Testis (tissue), 5 donors: ENCODE data around the gene FYN. TPM values are rescaled to one million over a fixed set of nuclear protein-coding genes. Genes with fewer than 3 reads are reported as not detected.

Source experiments
- DNase-seq: peaks from one replicate; pipeline ENCODE4 v3.0.0-alpha.2; 2019
- H3K27ac ChIP-seq, 2 donors: fragments of 200-600 bp; sonication (generic); one replicate each; pipeline ENCODE4 v1.5.1; 2019
- H3K27me3 ChIP-seq: fragments of 200-600 bp; sonication (generic); one replicate; pipeline ENCODE4 v1.5.1; 2019
- H3K36me3 ChIP-seq: fragments of 200-600 bp; sonication (generic); one replicate; pipeline ENCODE4 v1.5.1; 2017; ENCODE audit warnings: low read depth; ENCODE audit errors: missing control alignments
- H3K4me1 ChIP-seq: fragments of 200-600 bp; sonication (generic); one replicate; pipeline ENCODE4 v1.5.1; 2019
- H3K4me3 ChIP-seq, 2 donors: fragments of 200-600 bp; sonication (generic); one replicate each; pipeline ENCODE4 v1.5.1; 2017 to 2019
- H3K9me3 ChIP-seq: fragments of 200-600 bp; sonication (generic); one replicate; pipeline ENCODE4 v1.5.1; 2017
- POLR2A ChIP-seq: fragments of 450-650 bp; IDR thresholded peaks from one replicate; pipeline ENCODE4 v1.6.1; 2017; ENCODE audit warnings: antibody characterized with exemption, mild to moderate bottlenecking, moderate library complexity
- WGBS, 2 donors: methylation state at CpG; one replicate each; pipeline ENCODE4 v1.1.5; 2018; 5-methylcytosine and 5-hydroxymethylcytosine counted together
- intact Hi-C: fragments of 100-400 bp; cut with DNase I; formaldehyde crosslinking; loops from one replicate; pipeline ENCODE4 v1.15.1; 2023; ENCODE audit warnings: low total_unique reads
- long read RNA-seq, 2 donors: transcript quantifications; one replicate each; lab custom pipeline, GENCODE V29; 2026
- polyA plus RNA-seq: library from polyadenylated mRNA; stranded (reverse); fragments of 350-450 nt; fragmentation: Illumina TruSeq; extraction: RNeasy Lipid Tissue Mini Kit (QIAGEN cat#74804); gene quantifications from one replicate; pipeline ENCODE4 v1.2.3, GENCODE V29; 2014; ENCODE audit warnings: low read depth, low replicate concordance; ENCODE audit not compliant: insufficient read depth
- total RNA-seq, 2 donors: library from RNA; depleted of rRNA; stranded (reverse); fragments of >200 nt; gene quantifications; one replicate each; pipeline ENCODE4 v1.2.3, GENCODE V29; 2016
- TF ChIP-seq, protein P1 (sequence below), 3 experiments: fragments of 450-650 bp in 2 of 3; fragments of 200-600 bp in 1 of 3; sonication (generic) in 1 of 3; IDR thresholded peaks; one replicate each; pipeline ENCODE4 v1.5.1; 2016 to 2019; ENCODE audit warnings: antibody characterized with exemption in 3 of 3, mild to moderate bottlenecking in 2 of 3, moderate library complexity in 1 of 3

Gene FYN
- 100 to 1,000 TPM; 104 to 145 TPM for total RNA-seq
- 74.0 TPM for polyA plus RNA-seq
- long read RNA-seq, donor 1, transcript FYN-202 (14 exons, 3,628 nt), result major isoform, 8 of 18 reads
- long read RNA-seq, donor 1, partial matches to known transcripts, result 6 of 18 reads
- long read RNA-seq, donor 1, other reads (novel, unspliced or antisense), result 0 of 18 reads
- long read RNA-seq, donor 2, partial matches to known transcripts, result 11 of 13 reads
- long read RNA-seq, donor 2, other reads (novel, unspliced or antisense), result 0 of 13 reads

DNA sequence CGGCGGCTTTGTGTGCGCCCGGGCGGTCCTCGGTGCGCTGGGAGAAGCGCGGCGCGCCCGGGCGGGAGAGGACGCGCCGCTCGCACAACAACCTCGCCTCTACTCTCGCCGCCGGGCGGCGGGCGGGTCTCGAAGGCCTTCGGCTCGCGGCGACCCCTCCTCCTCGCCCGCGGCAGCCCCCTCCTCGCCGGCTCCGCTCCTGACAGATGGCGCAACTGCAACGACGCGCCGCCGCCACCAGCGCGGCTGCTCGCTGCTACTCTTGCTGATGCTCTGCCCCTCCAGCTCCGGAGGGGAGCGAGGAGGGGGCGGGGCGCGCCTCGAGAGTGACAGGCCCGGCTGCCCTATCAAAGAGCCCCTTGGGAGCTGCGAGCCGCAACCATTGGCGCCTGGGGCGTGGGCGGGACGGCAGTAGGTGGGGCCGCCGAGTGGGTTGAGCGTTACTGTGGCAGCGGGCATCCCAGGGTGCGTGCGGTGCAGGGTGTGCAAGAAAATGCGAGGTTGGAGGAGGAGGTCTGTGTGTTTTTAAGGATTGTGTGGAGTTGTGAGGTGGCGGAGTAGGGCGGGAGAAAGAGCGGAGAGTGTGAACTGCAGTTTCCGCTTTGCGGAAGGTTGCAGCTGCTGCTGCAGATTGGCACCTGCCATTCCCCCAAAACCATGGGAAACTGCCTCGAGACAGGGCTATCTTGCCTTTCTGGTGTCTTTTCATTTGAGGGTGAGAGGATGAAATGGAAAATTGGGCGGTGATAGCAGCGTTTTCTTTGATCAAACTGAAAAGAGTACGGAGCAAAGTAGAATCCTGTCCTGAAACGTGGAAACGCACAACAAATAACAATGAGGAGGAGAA is at the start of gene FYN:
Gene FYN, minus strand, starts transcription at position 275 of the 847 bp plus-strand sequence. CDS start 153,401 bp downstream, outside the sequence.
- Histone ChIP-seq H3K9me3 (no peaks in the 10 kb centered on the region), H3K27me3 (no peaks in the 10 kb centered on the region), H3K4me1 (peaks cover 12% of the 10 kb centered on the region), H3K36me3 (no peaks in the 10 kb centered on the region), H3K4me3 (peak within 1 kb of the TSS; percentile 76 to 79), H3K27ac (peak within 1 kb of the TSS; percentile 63 to 79)
- DNase-seq, result peak; percentile 99
- 0 to 1% methylated on average over 21 to 42 of the region's 75 CpGs for WGBS, 2 donors
- TF ChIP-seq, protein P1, sequence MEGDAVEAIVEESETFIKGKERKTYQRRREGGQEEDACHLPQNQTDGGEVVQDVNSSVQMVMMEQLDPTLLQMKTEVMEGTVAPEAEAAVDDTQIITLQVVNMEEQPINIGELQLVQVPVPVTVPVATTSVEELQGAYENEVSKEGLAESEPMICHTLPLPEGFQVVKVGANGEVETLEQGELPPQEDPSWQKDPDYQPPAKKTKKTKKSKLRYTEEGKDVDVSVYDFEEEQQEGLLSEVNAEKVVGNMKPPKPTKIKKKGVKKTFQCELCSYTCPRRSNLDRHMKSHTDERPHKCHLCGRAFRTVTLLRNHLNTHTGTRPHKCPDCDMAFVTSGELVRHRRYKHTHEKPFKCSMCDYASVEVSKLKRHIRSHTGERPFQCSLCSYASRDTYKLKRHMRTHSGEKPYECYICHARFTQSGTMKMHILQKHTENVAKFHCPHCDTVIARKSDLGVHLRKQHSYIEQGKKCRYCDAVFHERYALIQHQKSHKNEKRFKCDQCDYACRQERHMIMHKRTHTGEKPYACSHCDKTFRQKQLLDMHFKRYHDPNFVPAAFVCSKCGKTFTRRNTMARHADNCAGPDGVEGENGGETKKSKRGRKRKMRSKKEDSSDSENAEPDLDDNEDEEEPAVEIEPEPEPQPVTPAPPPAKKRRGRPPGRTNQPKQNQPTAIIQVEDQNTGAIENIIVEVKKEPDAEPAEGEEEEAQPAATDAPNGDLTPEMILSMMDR (IDR thresholded peaks at IDR 0.05), result peak; percentile 34 to 59 (median 35)
- TF ChIP-seq POLR2A, result peak; percentile 82
- intact Hi-C loops, result loop anchor here (5.0 kb wide), 1 partner anchor 169 kb away; no protein-coding TSS in a partner anchor

DNA sequence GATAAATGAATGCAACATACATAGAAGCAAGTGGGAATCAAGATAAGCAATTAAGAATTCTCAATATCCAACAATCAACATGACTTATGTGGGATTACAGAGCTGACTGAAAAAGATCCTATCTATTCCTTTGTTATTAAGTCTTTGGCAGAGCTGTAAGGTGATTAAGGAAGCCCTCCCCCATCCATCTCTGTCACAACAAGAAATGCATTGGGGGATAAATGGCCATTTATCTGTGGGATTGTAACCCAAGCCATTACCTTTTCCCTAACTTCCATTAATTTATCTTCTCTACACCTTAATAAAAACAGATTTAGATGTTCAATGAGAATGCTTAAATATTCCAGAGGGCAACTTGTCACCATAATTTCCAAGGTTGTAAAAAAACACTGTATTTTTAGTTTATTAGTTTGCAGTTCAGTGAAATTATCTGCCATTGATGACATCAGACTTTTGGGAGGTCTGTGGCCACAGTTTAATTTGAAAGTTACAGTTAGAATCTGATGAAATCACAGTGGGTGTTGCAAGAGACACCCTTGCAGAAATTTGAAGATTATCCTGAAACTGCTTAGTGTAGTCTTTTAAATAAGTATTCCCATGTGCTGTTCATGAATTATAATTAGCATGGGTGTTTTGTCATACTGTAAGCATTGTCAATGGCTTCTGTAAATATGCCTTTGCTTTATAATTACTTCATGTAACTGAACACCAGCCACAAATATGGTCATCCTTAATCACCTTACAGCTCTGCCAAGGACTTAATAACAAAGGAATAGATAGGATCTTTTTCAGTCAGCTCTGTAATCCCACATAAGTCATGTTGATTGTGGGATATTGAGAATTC is 49.4 kb upstream of the FYN start:
- intact Hi-C loops, result no loop called here
- no peaks in the 10 kb centered on the region for H3K9me3 ChIP-seq
- no peak overlapping the region for H3K27ac ChIP-seq
- H3K4me1 ChIP-seq, result no peaks in the 10 kb centered on the region
- no peak for DNase-seq
- H3K36me3 ChIP-seq, result no peaks in the 10 kb centered on the region
- TF ChIP-seq POLR2A, result no peak
- TF ChIP-seq, protein P1 (IDR thresholded peaks at IDR 0.05), result no peak
- no peaks in the 10 kb centered on the region for H3K27me3 ChIP-seq
- H3K4me3 ChIP-seq, result no peak overlapping the region

DNA sequence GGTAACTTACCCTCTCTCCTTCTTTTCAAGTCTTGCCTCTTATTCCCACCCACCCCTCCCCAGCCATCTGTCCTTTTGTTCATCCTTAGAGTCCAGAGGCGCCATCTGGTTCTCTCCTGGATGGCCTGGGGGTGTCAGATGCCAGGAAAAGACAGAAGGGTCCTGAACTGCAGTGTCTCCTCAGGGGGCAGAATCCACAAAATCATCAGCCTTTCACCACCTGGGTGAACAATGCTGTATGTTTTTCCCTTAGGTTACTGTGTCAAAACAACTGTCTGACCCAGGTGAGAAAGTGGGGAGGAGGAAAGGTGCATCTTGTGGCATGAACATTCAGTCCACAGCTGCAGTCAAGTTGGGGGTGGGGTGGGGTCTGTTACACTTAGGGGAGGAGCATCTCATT is 47.9 kb upstream of the FYN start:
- Histone ChIP-seq H3K36me3 (no peaks in the 10 kb centered on the region), H3K27ac (no peak overlapping the region), H3K9me3 (no peaks in the 10 kb centered on the region), H3K4me3 (no peak overlapping the region), H3K4me1 (no peaks in the 10 kb centered on the region), H3K27me3 (no peaks in the 10 kb centered on the region)
- DNase-seq, result no peak
- TF ChIP-seq POLR2A, result no peak
- TF ChIP-seq, protein P1 (IDR thresholded peaks at IDR 0.05), result no peak
- intact Hi-C loops, result no loop called here
- WGBS, 2 donors, result 95 to 100% methylated on average over 1 of the region's 1 CpG

DNA sequence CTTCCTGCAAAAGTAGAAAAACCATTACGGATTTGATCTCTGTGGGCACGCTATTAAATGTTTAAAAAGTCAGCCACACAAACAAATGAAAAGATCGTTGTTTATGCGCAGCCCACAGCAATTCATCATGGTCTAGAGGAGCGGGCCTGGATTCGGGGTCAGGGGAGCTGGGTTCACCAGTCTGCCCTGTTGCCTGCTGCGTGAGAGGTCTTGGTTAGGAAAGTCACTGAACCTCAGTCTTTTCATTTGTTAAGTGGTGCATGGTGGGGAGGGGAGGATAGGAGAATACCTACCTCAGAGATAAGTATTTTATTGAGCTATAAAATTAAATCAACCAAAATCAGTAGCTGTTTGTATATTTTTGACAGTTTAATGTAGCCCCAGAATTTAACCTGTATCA is 47.3 kb upstream of the FYN start:
- H3K36me3 ChIP-seq, result no peaks in the 10 kb centered on the region
- intact Hi-C loops, result no loop called here
- H3K27ac ChIP-seq, result no peak overlapping the region
- TF ChIP-seq, protein P1 (IDR thresholded peaks at IDR 0.05), result no peak
- no peak for TF ChIP-seq POLR2A
- no peaks in the 10 kb centered on the region for H3K9me3 ChIP-seq
- H3K4me3 ChIP-seq, result no peak overlapping the region
- no peak for DNase-seq
- no peaks in the 10 kb centered on the region for H3K27me3 ChIP-seq
- WGBS, 2 donors, result 92 to 93% methylated on average over 7 of the region's 7 CpGs
- no peaks in the 10 kb centered on the region for H3K4me1 ChIP-seq
